Liver (tissue), 9 donors: ENCODE results near the gene APOBEC3G. TPM values are rescaled to one million over a fixed set of nuclear protein-coding genes. Genes with fewer than 3 reads are reported as not detected.
"Not testable (repeated sequence)": the region's sequence is repeated elsewhere in the genome, so short reads cannot be mapped to it uniquely, and the experiment has no call there.

Experiments used
- DNase-seq: peaks from one replicate; pipeline ENCODE4 v3.0.0-alpha.2; 2017; ENCODE audit warnings: low spot score
- H3K27ac ChIP-seq, 2 donors: one replicate each; pipeline ENCODE4 v1.7.0; 2013; ENCODE audit warnings: inconsistent platforms in 2 of 2, low read length in 2 of 2, control low read depth in 1 of 2, low read depth in 1 of 2, mild to moderate bottlenecking in 1 of 2
- H3K27me3 ChIP-seq, 4 donors: one replicate each; pipeline versions ENCODE4 v1.6.1 to v1.7.0; 2013; ENCODE audit warnings: low read length in 3 of 4, inconsistent platforms in 1 of 4, mild to moderate bottlenecking in 1 of 4, moderate library complexity in 1 of 4; ENCODE audit not compliant: control insufficient read depth in 4 of 4, insufficient read depth in 4 of 4
- H3K36me3 ChIP-seq, 4 donors: one replicate each; pipeline versions ENCODE4 v1.6.1 to v1.7.0; 2013; ENCODE audit warnings: low read length in 3 of 4, mild to moderate bottlenecking in 3 of 4, low read depth in 1 of 4, moderate library complexity in 1 of 4; ENCODE audit not compliant: control insufficient read depth in 4 of 4, insufficient read depth in 3 of 4
- H3K4me1 ChIP-seq, 4 donors: one replicate each; pipeline versions ENCODE4 v1.6.1 to v1.7.0; 2013; ENCODE audit warnings: low read length in 3 of 4, mild to moderate bottlenecking in 3 of 4, moderate library complexity in 1 of 4; ENCODE audit not compliant: control insufficient read depth in 4 of 4, insufficient read depth in 4 of 4
- H3K4me3 ChIP-seq, 3 donors: one replicate each; pipeline versions ENCODE4 v1.6.1 to v1.7.0; 2013; ENCODE audit warnings: low read length in 3 of 3, control low read depth in 1 of 3, low read depth in 1 of 3, mild to moderate bottlenecking in 1 of 3
- H3K9ac ChIP-seq, 2 donors: one replicate each; pipeline ENCODE4 v1.7.0; 2013; ENCODE audit warnings: low read length in 2 of 2, mild to moderate bottlenecking in 2 of 2, moderate library complexity in 2 of 2, control low read depth in 1 of 2, low read depth in 1 of 2
- H3K9me3 ChIP-seq, 4 donors: one replicate each; pipeline versions ENCODE4 v1.6.1 to v1.7.0; 2013; ENCODE audit warnings: low read length in 3 of 4; ENCODE audit not compliant: control insufficient read depth in 4 of 4
- CTCF ChIP-seq: fragments of 150-350 bp; IDR thresholded peaks from 2 replicates; pipeline ENCODE4 v1.5.1; 2017; ENCODE audit warnings: improper control_type of control experiment, low read depth, low read length; ENCODE audit not compliant: missing input control
- EGR1 ChIP-seq, 2 donors: IDR thresholded peaks; 2 replicates each; pipeline ENCODE4 v1.6.1; 2016 to 2018; ENCODE audit warnings: antibody characterized with exemption in 2 of 2, low read depth in 2 of 2
- FOXA1 ChIP-seq: IDR thresholded peaks from 2 replicates; pipeline ENCODE4 v1.6.1; 2016; ENCODE audit warnings: antibody characterized with exemption
- GABPA ChIP-seq, 2 donors: IDR thresholded peaks in 1 of 2; conservative IDR thresholded peaks in 1 of 2; 2 replicates each; pipeline ENCODE4 v1.6.1; 2016; ENCODE audit warnings: antibody characterized with exemption in 2 of 2, mild to moderate bottlenecking in 1 of 2, moderate library complexity in 1 of 2
- HNF4A ChIP-seq, 2 donors: conservative IDR thresholded peaks; 2 replicates each; pipeline ENCODE4 v1.6.1; 2016; ENCODE audit warnings: antibody characterized with exemption in 2 of 2, mild to moderate bottlenecking in 2 of 2
- HNF4G ChIP-seq: IDR thresholded peaks from 2 replicates; pipeline ENCODE4 v1.6.1; 2016; ENCODE audit warnings: antibody characterized with exemption
- RAD21 ChIP-seq, 2 donors: IDR thresholded peaks; 2 replicates each; pipeline ENCODE4 v1.6.1; 2016; ENCODE audit warnings: antibody characterized with exemption in 2 of 2, mild to moderate bottlenecking in 2 of 2
- RXRA ChIP-seq, 2 donors: IDR thresholded peaks; 2 replicates each; pipeline ENCODE4 v1.6.1; 2017 to 2018; ENCODE audit warnings: antibody characterized with exemption in 2 of 2, mild to moderate bottlenecking in 1 of 2
- SP1 ChIP-seq: IDR thresholded peaks from 2 replicates; pipeline ENCODE4 v1.6.1; 2018; ENCODE audit warnings: antibody characterized with exemption, mild to moderate bottlenecking
- YY1 ChIP-seq: IDR thresholded peaks from 2 replicates; pipeline ENCODE4 v1.6.1; 2016; ENCODE audit warnings: antibody characterized with exemption, mild to moderate bottlenecking
- WGBS: extraction: QIAGEN DNeasy Blood & Tissue Kit; methylation state at CpG from one replicate; pipeline ENCODE4 v1.1.7; 2013; 5-methylcytosine and 5-hydroxymethylcytosine counted together
- polyA plus RNA-seq, 2 donors: library from polyadenylated mRNA; stranded (reverse) in 1 of 2; unstranded in 1 of 2; fragments of 200-250 nt in 1 of 2; fragments of >200 nt in 1 of 2; fragmentation: Nextera tagmentation in 1 of 2; extraction: Ambion mirVana in 1 of 2; gene quantifications; one replicate each; pipeline versions ENCODE4 v1.2.1 to v1.2.3, GENCODE V29; 2013 to 2015
- total RNA-seq, 2 donors: library from RNA; depleted of rRNA; stranded (reverse); fragments of >200 nt; gene quantifications; one replicate each; pipeline ENCODE4 v1.2.3, GENCODE V29; 2014
- TF ChIP-seq, protein P1 (sequence below): IDR thresholded peaks from 2 replicates; pipeline ENCODE4 v1.6.1; 2016; ENCODE audit warnings: antibody characterized with exemption
- TF ChIP-seq, protein P2 (sequence below): IDR thresholded peaks from 2 replicates; pipeline ENCODE4 v1.6.1; 2016; ENCODE audit warnings: antibody characterized with exemption
- TF ChIP-seq, protein P3 (sequence below): IDR thresholded peaks from 2 replicates; pipeline ENCODE4 v1.6.1; 2016; ENCODE audit warnings: antibody characterized with exemption
- donor health status: healthy.
- donor health status: healthy.
- donor health status: healthy.
- donor health status: healthy.
- donor health status: healthy.

The APOBEC3G gene
- total RNA-seq (1 to 10 TPM; 3.3 to 9.2 TPM), polyA plus RNA-seq (1 to 10 TPM; 1.9 to 2.6 TPM)

- peak; percentile 18 for TF ChIP-seq YY1
- H3K27ac ChIP-seq, result peak within 1 kb of the TSS; percentile 39 to 73
- 23% methylated on average over 15 of the region's 17 CpGs for WGBS
- H3K36me3 ChIP-seq, H3K9me3 ChIP-seq, H3K4me1 ChIP-seq, H3K27me3 ChIP-seq: not testable (repeated sequence)
- DNase-seq, result peak; percentile 62
- H3K9ac ChIP-seq, result peak within 1 kb of the TSS; percentile 60 to 63
- peak within 1 kb of the TSS in 2 of 3 donors; percentile 37 to 53 for H3K4me3 ChIP-seq
Measured at GRCh38 chr22:39077026-39077840, at the start of gene APOBEC3G. Gene APOBEC3G (plus strand): TSS chr22:39077275. CDS start chr22:39077362, 87 bp downstream.

DNA sequence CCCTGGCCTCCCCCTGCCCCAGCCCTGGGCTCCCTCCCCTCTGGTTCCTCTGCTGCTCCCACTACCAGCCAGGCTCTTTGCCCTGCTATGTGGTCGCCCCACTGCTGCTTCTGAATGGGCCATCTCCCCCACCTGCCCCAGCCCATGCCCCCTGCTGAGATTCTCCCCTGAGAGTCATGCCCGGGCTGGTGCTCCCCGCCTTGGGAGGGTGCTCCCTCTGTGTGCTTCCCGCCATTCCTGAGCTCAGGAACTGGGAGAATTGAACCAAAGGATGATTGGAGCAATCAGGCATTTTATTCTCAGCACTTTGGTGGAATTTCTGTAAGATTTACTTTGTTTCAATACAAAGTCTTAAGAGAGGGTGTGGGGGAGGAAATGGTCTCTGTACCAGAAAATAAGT lies 49.4 kb upstream of the APOBEC3G start:
- Histone ChIP-seq H3K9ac (no peak overlapping the region), H3K9me3 (no peaks in the 10 kb centered on the region), H3K4me1 (no peaks in the 10 kb centered on the region), H3K36me3 (no peaks in the 10 kb centered on the region), H3K4me3 (no peak overlapping the region), H3K27me3 (no peaks in the 10 kb centered on the region), H3K27ac (no peak overlapping the region)
- DNase-seq, result no peak
- WGBS, result 96% methylated on average over 4 of the region's 4 CpGs
- TF ChIP-seq SP1 (no peak), EGR1 (IDR thresholded peaks at IDR 0.05; ENCODE audit: low read depth in 2 of 2) (no peak), HNF4A (conservative IDR thresholded peaks at IDR 0.05) (no peak), RXRA (IDR thresholded peaks at IDR 0.05) (no peak), HNF4G (no peak), YY1 (no peak), GABPA (IDR thresholded peaks at IDR 0.05 in 1 of 2, conservative IDR thresholded peaks at IDR 0.05 in 1 of 2) (no peak), FOXA1 (no peak), CTCF (no peak)
- TF ChIP-seq, protein P1, sequence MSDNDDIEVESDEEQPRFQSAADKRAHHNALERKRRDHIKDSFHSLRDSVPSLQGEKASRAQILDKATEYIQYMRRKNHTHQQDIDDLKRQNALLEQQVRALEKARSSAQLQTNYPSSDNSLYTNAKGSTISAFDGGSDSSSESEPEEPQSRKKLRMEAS, result no peak
- TF ChIP-seq, protein P2, sequence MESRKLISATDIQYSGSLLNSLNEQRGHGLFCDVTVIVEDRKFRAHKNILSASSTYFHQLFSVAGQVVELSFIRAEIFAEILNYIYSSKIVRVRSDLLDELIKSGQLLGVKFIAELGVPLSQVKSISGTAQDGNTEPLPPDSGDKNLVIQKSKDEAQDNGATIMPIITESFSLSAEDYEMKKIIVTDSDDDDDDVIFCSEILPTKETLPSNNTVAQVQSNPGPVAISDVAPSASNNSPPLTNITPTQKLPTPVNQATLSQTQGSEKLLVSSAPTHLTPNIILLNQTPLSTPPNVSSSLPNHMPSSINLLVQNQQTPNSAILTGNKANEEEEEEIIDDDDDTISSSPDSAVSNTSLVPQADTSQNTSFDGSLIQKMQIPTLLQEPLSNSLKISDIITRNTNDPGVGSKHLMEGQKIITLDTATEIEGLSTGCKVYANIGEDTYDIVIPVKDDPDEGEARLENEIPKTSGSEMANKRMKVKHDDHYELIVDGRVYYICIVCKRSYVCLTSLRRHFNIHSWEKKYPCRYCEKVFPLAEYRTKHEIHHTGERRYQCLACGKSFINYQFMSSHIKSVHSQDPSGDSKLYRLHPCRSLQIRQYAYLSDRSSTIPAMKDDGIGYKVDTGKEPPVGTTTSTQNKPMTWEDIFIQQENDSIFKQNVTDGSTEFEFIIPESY, result no peak

- no peak for DNase-seq
- TF ChIP-seq GABPA (IDR thresholded peaks at IDR 0.05 in 1 of 2, conservative IDR thresholded peaks at IDR 0.05 in 1 of 2) (no peak), RAD21 (IDR thresholded peaks at IDR 0.05) (no peak), SP1 (no peak)
- TF ChIP-seq, protein P3, sequence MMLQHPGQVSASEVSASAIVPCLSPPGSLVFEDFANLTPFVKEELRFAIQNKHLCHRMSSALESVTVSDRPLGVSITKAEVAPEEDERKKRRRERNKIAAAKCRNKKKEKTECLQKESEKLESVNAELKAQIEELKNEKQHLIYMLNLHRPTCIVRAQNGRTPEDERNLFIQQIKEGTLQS, result no peak
- no peaks in the 10 kb centered on the region for H3K36me3 ChIP-seq
- no peaks in the 10 kb centered on the region for H3K4me1 ChIP-seq
- H3K27ac ChIP-seq, result no peak overlapping the region
- WGBS, result 95% methylated on average over 11 of the region's 11 CpGs
- no peak overlapping the region for H3K4me3 ChIP-seq
- no peaks in the 10 kb centered on the region for H3K9me3 ChIP-seq
- H3K27me3 ChIP-seq, result no peaks in the 10 kb centered on the region
- no peak overlapping the region for H3K9ac ChIP-seq
Measured at GRCh38 chr22:39028281-39028680, 48.8 kb upstream of the APOBEC3G start.
